ENCODE results near the gene NRSN2. TPM values are rescaled to one million over a fixed set of nuclear protein-coding genes. Genes with fewer than 3 reads are reported as not detected.
A peak's percentile ranks its signal among the peaks of the same experiment; 100 is the strongest.

The NRSN2 gene
- total RNA-seq, 1 experiment from 2014 or later, result 1.9 TPM

DNA sequence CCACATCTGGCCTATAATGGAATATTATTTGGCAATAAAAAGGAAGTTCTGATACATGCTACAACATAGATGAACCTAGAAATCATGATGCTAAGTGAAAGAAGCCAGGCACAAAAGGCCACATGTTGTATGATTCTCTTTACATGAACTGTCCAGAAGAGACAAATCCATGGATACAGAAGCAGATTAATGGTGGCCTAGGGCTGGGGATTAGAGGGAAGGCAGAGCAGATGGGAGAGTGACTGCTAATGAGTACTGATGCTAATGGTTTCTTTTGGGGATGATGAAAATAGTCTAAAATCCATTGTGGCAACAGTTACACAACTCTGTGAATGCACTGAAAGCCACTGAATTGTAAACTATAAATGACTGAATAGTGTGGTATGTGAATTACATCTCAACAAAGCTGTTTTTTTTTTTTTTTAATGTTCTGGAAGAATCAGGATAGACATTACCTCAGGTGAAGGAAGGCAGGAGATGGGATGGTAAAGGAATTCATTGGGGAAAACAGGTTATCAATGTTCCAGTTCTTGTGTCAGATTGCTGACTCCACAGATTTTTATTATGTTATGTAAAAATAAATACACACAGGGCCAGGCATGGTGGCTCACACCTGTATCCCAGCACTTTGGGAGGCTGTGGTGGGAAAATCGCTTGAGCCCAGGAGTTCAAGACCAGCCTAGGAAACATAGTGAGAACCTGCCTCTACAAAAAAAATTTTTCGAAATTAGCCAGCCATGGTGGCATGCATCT, 30.4 kb upstream of the NRSN2 start (continued):
- TF ChIP-seq TCF7L2 (IDR thresholded peaks at IDR 0.05; ENCODE audit: borderline replicate concordance, extremely low read depth, insufficient read depth, insufficient read length) (no peak), RAD21 (IDR thresholded peaks at IDR 0.05; ENCODE audit: low read depth) (no peak), ZFX (IDR thresholded peaks at IDR 0.05) (no peak), EZH2 (IDR thresholded peaks at IDR 0.05) (no peak), ELF1 (IDR thresholded peaks at IDR 0.05; ENCODE audit: borderline replicate concordance, low read depth) (no peak), CEBPB (IDR thresholded peaks at IDR 0.05; ENCODE audit: low read depth) (no peak)
- TF ChIP-seq, protein P1, sequence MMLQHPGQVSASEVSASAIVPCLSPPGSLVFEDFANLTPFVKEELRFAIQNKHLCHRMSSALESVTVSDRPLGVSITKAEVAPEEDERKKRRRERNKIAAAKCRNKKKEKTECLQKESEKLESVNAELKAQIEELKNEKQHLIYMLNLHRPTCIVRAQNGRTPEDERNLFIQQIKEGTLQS (IDR thresholded peaks at IDR 0.05), result no peak

DNA sequence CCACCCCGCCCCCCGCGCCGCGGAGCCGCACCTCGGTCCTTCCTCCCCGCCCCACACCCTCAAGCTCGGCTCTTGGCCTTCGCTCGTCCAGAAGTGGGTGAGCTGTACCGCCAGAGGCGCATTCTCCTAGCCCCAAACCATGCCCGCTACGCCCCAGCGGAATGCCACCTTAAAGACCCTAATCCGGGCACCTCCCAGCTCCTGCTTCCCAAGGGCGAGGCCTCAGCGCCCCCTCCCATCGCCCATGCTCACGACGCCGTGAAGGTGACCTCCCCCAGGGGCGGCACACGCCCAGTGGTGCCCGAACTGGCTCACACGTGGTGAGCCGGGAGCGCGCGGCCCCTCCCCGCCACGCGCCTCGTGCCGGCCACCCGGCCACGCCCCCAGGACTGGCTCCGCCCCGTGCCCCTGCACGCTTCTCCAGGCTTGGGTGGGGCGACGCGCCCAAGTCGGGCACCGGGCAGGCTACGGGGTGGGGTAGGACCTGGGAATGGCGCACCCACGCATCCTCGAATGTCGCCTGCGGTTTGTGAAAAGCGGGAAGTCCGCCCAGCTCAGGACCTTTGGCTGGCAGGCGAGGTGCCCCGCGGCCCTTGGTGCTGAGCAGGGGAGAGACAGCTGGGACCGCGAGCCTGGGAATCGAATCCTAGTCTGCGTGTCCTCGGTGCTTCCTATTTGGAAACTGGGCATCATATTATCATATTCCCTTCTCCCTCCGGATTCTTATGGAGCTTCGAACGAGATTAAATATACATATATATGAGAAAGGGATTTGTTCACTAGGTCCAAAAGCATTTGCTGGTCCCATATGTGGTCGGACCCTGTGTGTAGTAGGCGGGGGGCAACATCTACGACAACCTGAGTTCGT, 22.5 kb upstream of the NRSN2 start:
- ChIA-PET CTCF (interaction anchor here (1.1 to 1.2 kb wide), 2 partner anchors 24 to 109 kb away, joined by 3 to 4 read pairs; no protein-coding TSS in a partner anchor), RAD21 (ENCODE audit: low non-redundant PET in 1 of 2, low total read pairs in 2 of 2, uncharacterized antibody in 2 of 2, unreplicated experiment in 2 of 2) (interaction anchor here (0.6 to 1.2 kb wide), 4 partner anchors 23 to 129 kb away, joined by 3 to 4 read pairs (median 3); partner anchors contain the start of gene ZCCHC3 (in 1 of the 2)), POLR2A (interaction anchor here (0.6 to 3.0 kb wide), 17 partner anchors 9 to 83 kb away, joined by 3 to 12 read pairs (median 4); partner anchors contain the start of genes TRIB3 and ZCCHC3)
- Histone ChIP-seq H3K9me2 (ENCODE audit: insufficient read depth) (no peaks in the 10 kb centered on the region), H3K27ac (ENCODE audit: low read depth, low read length) (peak overlapping the region; percentile 99), H2AFZ (ENCODE audit: low read depth, low read length, poor library complexity, severe bottlenecking) (no peak overlapping the region), H3K4me2 (ENCODE audit: low read length) (peak overlapping the region; percentile 90), H3K4me1 (ENCODE audit: control insufficient read depth in 1 of 2, insufficient read depth in 2 of 2, low read length in 2 of 2) (peaks cover 11 to 48% of the 10 kb centered on the region in 2 experiments; a peak in 3 of 4 replicates), H3K9ac (ENCODE audit: low read length) (peak overlapping the region; percentile 78), H3K79me2 (ENCODE audit: insufficient read depth, low read length) (peaks cover 32% of the 10 kb centered on the region), H4K20me1 (ENCODE audit: insufficient read depth) (no peaks in the 10 kb centered on the region), H3K27me3 (ENCODE audit: insufficient read depth, low read length) (no peaks in the 10 kb centered on the region), H3K36me3 (ENCODE audit: control insufficient read depth in 1 of 2, insufficient read depth in 2 of 2, low read length in 2 of 2) (0 out of 4 replicates have a peak, but pooled peaks cover 0 to 3% of the 10 kb centered on the region in 2 experiments), H3K4me3 (replicated peaks in 1 of 2; ENCODE audit: low read depth in 1 of 2, low read length in 2 of 2) (peak overlapping the region; percentile 84 to 87), H3K9me3 (ENCODE audit: control insufficient read depth in 1 of 2, insufficient read depth in 1 of 2, low read depth in 1 of 2, low read length in 2 of 2) (no peaks in the 10 kb centered on the region)
- intact Hi-C loops (cut with micrococcal nuclease), result loop anchor here (1.0 to 2.0 kb wide), 2 partner anchors 27 to 58 kb away; partner anchors contain the start of gene ZCCHC3
- ATAC-seq, result peak; percentile 64
- TF ChIP-seq CTCF (IDR thresholded peaks at IDR 0.05 in 2 of 3, conservative IDR thresholded peaks at IDR 0.05 in 1 of 3; ENCODE audit: borderline replicate concordance in 1 of 3, insufficient read depth in 1 of 3, low read depth in 2 of 3, low read length in 2 of 3), result peak in 1 of 3 experiments; percentile 40; a peak in 1 of 6 replicates
- TF ChIP-seq SIN3A (IDR thresholded peaks at IDR 0.05; ENCODE audit: low read depth), result no peak
- TF ChIP-seq ZNF274 (IDR thresholded peaks at IDR 0.05; ENCODE audit: low read depth, low read length), result no peak
- TF ChIP-seq YY1 (IDR thresholded peaks at IDR 0.05; ENCODE audit: extremely low read depth, insufficient replicate concordance, low read depth, low read length), result peak; percentile 13
- peak; percentile 81 for TF ChIP-seq POLR2A (IDR thresholded peaks at IDR 0.05; ENCODE audit: borderline replicate concordance, extremely low read depth, insufficient read depth, insufficient read length)
- peak; percentile 47; the same call in 1 of the 2 replicates for TF ChIP-seq POLR2AphosphoS5 (IDR thresholded peaks at IDR 0.05; ENCODE audit: low read depth, low read length)
- TSS peak; percentile 98 for BruUV-seq (replicated peaks)
- DNase-seq (ENCODE audit: low read depth, low spot score), result peak; percentile 89
